HG03196 (cell line): ENCODE results near the gene MIEF1.
"Not testable (repeated sequence)": the region's sequence is repeated elsewhere in the genome, so short reads cannot be mapped to it uniquely, and the experiment has no call there.

Source experiments
- ATAC-seq: cut with Tn5 transposase; IDR thresholded peaks from one replicate; pipeline ENCODE4 v1.9.1; 2021; ENCODE audit not compliant: unreplicated experiment

The MIEF1 gene

GRCh38 chr22:39489094-39490068, 12.7 kb upstream of the MIEF1 start:
- ATAC-seq = no peak

GRCh38 chr22:39490135-39490798, 11.8 kb upstream of the MIEF1 start:
- ATAC-seq = no peak

DNA sequence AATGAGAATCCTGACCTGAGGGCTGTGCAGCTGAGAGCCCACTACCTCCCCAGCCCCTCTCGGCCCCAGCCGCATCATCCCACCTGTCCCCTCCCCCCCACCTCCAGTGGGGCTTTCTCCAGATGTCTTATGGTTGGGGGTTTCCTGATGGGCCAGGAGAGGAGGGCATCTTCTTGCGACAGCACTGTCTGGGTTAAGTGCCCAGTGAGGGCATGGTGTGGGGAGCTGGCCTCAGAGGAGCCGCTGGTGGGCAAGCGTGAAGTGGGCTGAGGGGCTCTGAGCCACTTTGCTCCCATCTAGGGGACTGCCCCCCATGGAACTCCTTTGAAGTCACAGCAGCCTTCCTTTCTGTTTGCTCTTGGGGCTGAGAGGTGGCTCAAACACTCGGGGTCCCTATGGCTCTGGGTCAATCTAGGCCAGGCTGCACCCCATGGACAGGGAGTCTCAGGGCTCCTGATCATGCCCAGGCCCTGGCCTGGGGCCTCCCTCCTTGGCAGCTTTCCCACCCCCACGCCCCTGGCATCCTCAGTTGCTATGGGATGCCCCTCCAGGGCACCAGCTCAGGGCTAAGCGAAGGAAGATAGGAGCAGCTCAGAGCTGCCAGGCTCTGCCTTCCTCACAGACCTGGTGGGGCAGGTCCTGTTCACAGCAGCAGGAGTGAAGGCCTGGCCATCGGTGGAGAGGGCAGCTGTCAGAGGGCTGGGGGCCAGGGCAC, 11.0 kb upstream of the MIEF1 start:
- ATAC-seq = no peak

GRCh38 chr22:39491696-39492095, 10.4 kb upstream of the MIEF1 start:
- no peak for ATAC-seq

DNA sequence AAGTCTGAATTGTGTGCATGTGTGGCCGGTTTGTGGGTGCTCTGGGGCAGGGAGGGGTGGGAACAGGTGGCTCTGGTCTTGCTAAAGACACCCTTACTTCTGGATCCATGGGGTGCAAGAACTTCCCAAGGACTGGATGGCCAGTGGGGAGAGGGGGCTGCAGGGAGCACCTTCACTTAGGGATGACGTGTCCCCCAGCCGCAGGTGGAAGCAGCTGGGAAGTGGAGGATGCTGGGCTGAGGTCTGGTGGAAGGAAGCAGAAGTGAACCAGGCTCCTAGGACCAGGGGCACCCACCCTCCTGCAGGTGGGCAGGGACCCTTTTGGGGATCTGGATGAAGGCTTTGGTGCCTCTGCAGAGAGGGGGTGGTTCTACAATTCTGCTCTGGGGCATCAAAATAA, 9.9 kb upstream of the MIEF1 start:
- ATAC-seq = no peak

DNA sequence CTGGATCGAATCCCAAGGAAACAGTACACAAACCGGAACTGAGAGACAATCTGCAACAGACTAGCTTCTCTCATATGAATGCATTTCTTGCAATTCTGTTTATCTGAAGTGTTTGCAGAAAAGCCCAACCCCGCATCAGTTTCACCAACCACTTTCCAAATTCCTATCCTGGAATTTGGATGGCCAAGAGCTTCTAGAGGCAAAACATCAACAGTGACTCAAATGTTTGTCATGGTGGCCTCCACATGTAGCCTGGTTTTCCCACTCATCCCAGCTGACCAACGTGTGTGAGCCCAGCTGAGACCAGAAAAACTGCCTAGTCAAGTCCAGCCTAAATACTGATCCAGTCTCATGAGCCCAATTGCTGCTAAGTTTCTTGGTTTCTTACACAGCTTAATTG, 8.3 kb upstream of the MIEF1 start:
- ATAC-seq = no peak

DNA sequence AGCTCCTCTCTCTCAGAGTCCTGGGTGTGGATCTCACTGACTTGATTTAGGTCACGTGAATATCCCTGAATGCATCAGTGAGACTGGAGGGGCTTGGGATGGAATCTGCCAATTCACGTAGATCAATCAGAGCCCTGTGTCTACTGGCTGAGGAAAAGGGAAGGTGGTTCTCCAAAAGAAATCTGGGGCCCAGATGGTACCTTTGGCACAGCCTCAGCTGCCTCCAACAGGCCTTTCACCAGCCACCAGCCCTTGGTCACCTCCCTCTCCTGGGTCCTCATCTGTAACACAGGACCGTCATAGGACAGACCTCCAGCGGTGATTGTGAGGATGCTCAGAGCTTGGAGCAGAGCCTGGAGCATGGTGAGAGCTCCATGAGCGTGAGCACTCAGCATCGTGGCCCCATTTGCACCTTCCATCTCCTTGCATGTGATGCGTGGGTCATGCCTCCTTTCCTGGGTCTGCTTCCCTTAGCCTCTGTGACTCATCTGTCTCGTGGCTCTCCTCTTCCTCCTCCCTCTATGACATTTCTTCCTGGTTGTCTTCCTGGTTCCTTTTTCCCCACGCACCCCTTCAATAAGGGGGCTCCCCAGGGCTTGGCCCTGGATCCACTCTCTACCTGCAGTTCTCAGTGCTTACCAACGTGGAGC, 7.5 kb upstream of the MIEF1 start:
- no peak for ATAC-seq

DNA sequence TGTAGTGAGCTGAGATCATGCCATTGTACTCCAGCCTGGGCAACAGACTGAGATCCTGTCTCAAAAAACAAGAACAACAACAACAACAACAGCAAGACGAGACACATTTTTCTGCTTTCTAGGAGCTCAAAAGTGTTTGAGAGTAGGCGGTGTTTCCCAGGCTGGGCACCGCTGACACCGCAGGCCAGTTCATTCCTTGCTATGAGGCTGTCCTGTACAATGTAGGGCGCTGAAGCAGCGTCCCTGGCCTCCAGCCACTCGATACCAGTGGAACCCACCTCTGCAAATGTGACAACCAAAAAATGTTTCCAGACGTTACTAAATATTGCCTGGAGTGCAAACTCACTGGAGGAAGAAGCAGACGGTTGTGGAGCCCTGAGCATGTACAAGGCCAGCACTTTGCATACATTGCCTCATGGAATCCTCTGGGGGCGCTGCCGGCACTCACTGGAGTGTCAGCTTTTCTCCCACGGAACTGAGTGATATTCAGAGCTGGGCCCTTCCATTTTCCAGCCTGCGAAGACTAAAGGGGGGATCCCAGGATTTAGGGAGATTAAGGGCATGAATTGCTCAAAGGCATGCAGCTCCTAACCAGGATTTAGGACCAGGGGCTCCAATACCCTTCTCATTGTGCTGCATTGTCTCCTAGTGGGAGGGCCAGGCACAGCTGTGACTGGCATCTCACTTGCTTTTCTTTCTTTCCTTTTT, 5.8 kb upstream of the MIEF1 start:
- ATAC-seq = no peak

GRCh38 chr22:39497429-39497828, 4.7 kb upstream of the MIEF1 start:
- ATAC-seq = no peak

- no peak for ATAC-seq
These were observed 3.7 kb upstream of the MIEF1 start for GRCh38 chr22:39498368-39498767.

DNA sequence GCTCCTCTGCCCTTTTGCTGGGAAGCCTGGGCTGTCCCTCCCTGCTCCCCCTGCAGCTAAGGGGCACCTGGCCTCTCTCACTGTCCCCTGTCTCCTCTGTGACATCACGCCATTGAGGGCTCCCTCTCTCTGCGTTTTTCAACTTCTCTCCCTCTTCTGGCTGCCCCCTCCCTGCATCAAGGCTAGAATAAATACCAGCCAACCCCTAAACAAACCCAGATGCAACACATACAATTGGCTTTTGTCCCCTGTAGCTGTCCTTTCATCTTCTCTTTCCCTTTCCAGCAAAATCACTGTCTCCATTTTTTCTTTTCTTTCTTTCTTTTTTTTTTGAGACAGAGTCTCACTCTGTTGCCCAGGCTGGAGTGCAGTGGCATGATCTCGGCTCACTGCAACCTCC, 3.3 kb upstream of the MIEF1 start:
- no peak for ATAC-seq

GRCh38 chr22:39500101-39500500, 2.0 kb upstream of the MIEF1 start:
- no peak for ATAC-seq

GRCh38 chr22:39501644-39502108, 414 bp upstream of the MIEF1 start:
- no peak for ATAC-seq

GRCh38 chr22:39502789-39503409, 809 bp downstream of the MIEF1 start:
- no peak for ATAC-seq

- ATAC-seq = no peak
These were observed 1.5 kb downstream of the MIEF1 start for GRCh38 chr22:39503630-39504029.

DNA sequence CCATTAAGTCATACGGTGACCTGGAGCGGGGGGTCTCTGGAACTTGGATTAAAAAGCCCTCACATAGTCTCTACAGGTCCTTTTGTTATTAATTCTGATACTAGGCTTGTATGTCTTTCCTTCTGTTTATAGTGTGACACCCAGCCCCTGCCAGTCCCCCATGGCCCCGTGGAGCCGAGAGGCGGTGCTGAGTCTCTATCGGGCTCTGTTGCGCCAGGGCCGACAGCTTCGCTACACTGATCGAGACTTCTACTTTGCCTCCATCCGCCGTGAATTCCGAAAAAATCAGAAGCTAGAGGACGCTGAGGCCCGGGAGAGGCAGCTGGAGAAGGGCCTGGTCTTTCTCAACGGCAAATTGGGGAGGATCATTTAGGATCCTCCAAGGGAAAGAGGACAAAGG, 2.0 kb downstream of the MIEF1 start:
- ATAC-seq = no peak

GRCh38 chr22:39507021-39507420, 4.9 kb downstream of the MIEF1 start:
- ATAC-seq = not testable (repeated sequence)

DNA sequence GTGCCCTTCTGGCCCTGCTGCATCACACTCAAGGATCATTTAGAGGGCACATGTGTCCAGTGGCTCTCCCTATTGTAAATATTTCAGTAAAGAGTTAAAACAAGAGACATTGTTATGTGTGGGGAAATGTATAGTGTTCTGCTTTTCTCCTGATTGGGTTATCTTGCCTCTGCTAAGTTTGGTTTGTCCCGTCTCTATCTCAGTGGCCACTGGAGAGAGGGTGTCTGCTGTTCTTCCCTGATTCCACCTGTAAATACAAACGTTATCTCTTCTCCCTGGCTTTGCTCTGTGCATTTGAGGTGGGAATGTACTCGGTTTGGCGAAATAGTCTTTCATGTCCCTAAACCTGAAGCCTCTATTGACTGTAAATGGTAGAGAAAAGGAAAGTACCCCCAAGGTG, 6.3 kb downstream of the MIEF1 start:
- no peak for ATAC-seq

DNA sequence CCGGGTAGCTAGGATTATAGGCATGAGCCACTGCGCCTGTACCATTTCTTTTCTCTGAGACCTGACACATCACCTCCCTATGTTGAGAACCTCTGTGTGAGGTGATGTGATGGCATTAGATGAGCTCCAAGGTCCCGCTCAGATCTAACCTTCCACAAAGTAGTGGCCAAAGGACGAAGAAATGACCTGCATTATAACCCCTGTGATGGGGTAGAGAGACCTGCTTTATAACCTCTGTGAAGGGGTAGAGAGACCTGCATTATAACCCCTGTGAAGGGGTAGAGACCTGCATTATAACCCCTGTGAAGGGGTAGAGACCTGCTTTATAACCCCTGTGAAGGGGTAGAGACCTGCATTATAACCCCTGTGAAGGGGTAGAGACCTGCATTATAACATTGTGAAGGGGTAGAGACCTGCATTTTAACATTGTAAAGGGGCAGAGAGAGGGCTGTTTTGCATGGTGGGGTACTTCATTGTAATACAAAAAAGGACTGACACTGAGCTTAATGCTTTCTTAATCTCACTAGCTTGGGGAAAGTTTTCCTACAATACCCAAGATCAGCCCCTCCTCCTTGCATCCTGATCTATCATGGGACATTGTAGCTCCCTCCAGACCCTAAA, 8.5 kb downstream of the MIEF1 start:
- no peak for ATAC-seq

GRCh38 chr22:39511226-39511625, 9.1 kb downstream of the MIEF1 start:
- no peak for ATAC-seq
